ENCODE data around the gene TJP2.

Gene TJP2

GRCh38 chr9:69323861-69324260 is 149.8 kb downstream of the TJP2 start:
- no peaks in the 10 kb centered on the region for H3K4me1 Mint-ChIP-seq
- H3K9me3 Mint-ChIP-seq, result no peaks in the 10 kb centered on the region
- no peak for ATAC-seq
- peaks cover 63% of the 10 kb centered on the region for H3K27me3 Mint-ChIP-seq
- no peak overlapping the region for H3K27ac Mint-ChIP-seq
- H3K4me3 Mint-ChIP-seq, result no peak overlapping the region
- no peak for DNase-seq
- no peaks in the 10 kb centered on the region for H3K36me3 Mint-ChIP-seq (ENCODE audit: low read depth)
